OCI-LY1 (cell line): ENCODE measurements around the gene TANC1.

Source experiments
- H2AFZ ChIP-seq: fragments of 200-600 bp; sonication (generic), shearing (Covaris generic); 2 replicates; pipeline ENCODE4 v1.6.0; 2014; ENCODE audit warnings: antibody characterized with exemption, mild to moderate bottlenecking, low read length
- H3F3A ChIP-seq: fragments of 200-600 bp; sonication (generic), shearing (Covaris generic); 2 replicates; pipeline ENCODE4 v1.6.0; 2014; ENCODE audit warnings: mild to moderate bottlenecking, antibody characterized with exemption, low read length, moderate library complexity; ENCODE audit not compliant: insufficient read depth
- H3K27ac ChIP-seq: fragments of 200-600 bp; sonication (generic); 2 replicates; pipeline ENCODE4 v1.5.1; 2014; ENCODE audit warnings: low read length, mixed run types, mild to moderate bottlenecking, low read depth; ENCODE audit not compliant: poor library complexity, severe bottlenecking
- H3K27me3 ChIP-seq: fragments of 200-600 bp; sonication (generic); 2 replicates; pipeline ENCODE4 v1.6.0; 2014; ENCODE audit warnings: antibody characterized with exemption, mild to moderate bottlenecking, low read length, moderate library complexity; ENCODE audit not compliant: insufficient read depth
- H3K36me3 ChIP-seq: fragments of 200-600 bp; sonication (generic); 2 replicates; pipeline ENCODE4 v1.6.1; 2014; ENCODE audit warnings: mild to moderate bottlenecking, antibody characterized with exemption, low read length, moderate library complexity, mixed read lengths; ENCODE audit not compliant: insufficient read depth
- H3K4me1 ChIP-seq: fragments of 200-600 bp; sonication (generic); 2 replicates; pipeline ENCODE4 v1.5.1; 2014; ENCODE audit warnings: mild to moderate bottlenecking, low read length, moderate library complexity; ENCODE audit not compliant: insufficient read depth, severe bottlenecking
- H3K4me2 ChIP-seq: fragments of 200-600 bp; sonication (generic), shearing (Covaris generic); 2 replicates; pipeline ENCODE4 v1.6.1; 2014; ENCODE audit warnings: low read length
- H3K4me3 ChIP-seq: fragments of 200-600 bp; sonication (generic); 2 replicates; pipeline ENCODE4 v1.5.1; 2014; ENCODE audit warnings: low read length, low read depth, mild to moderate bottlenecking, mixed read lengths; ENCODE audit not compliant: poor library complexity, severe bottlenecking
- H3K79me2 ChIP-seq: fragments of 200-600 bp; shearing (Covaris generic); 2 replicates; pipeline ENCODE4 v1.6.1; 2016; ENCODE audit warnings: mixed run types, low read length, mixed read lengths; ENCODE audit not compliant: insufficient read depth
- H3K9ac ChIP-seq: fragments of 200-600 bp; sonication (generic), shearing (Covaris generic); 2 replicates; pipeline ENCODE4 v1.6.1; 2014; ENCODE audit warnings: mild to moderate bottlenecking, low read length, mixed read lengths
- H3K9me2 ChIP-seq: fragments of 200-600 bp; sonication (generic), shearing (Covaris generic); 2 replicates; pipeline ENCODE4 v1.6.1; 2014; ENCODE audit warnings: low read depth, mild to moderate bottlenecking, low read length, mixed read lengths
- H3K9me3 ChIP-seq: fragments of 200-600 bp; shearing (Covaris generic); 2 replicates; pipeline ENCODE4 v1.6.1; 2014; ENCODE audit warnings: low read length, mixed read lengths
- H4K20me1 ChIP-seq: fragments of 200-600 bp; sonication (generic), shearing (Covaris generic); 2 replicates; pipeline ENCODE4 v1.6.0; 2016; ENCODE audit warnings: mild to moderate bottlenecking, low read length; ENCODE audit not compliant: insufficient read depth
- CTCF ChIP-seq: fragments of 200-600 bp; sonication (generic), shearing (Covaris generic); IDR thresholded peaks from 2 replicates; pipeline ENCODE4 v1.5.1; 2017; ENCODE audit warnings: mild to moderate bottlenecking, antibody characterized with exemption, low read length, moderate library complexity, mixed read lengths
- EZH2 ChIP-seq: fragments of 200-600 bp; sonication (generic), shearing (Covaris generic); IDR thresholded peaks from 2 replicates; pipeline ENCODE4 v1.8.0; 2017; ENCODE audit warnings: borderline replicate concordance, mixed run types, mild to moderate bottlenecking, antibody characterized with exemption, low read length, moderate library complexity, mixed read lengths

TANC1 gene

DNA sequence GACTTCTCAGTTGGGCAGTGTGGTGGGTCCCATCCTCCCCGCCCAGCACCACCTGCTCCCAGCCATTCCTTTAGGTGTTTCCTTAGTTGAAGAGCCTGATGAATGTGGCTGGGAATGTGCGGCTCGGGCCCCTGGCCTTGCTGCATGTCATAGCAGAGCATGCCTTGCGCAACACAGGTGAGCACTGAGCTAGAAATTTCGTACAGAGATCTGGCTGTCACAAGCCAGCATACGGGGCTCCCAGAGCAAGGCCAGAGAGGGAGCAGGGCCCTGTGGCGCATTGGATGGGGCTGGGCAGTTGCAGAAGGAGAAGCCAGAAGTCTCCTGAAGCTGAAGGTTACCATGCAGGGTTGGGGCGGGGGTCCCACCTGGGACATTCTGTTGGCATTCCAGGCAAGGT lies 188.4 kb downstream of the TANC1 start:
- Histone ChIP-seq H3K36me3 (no peaks in the 10 kb centered on the region), H3K4me2 (no peak overlapping the region), H3K27ac (no peak overlapping the region), H2AFZ (no peak overlapping the region), H3K4me1 (no peaks in the 10 kb centered on the region), H3K9me2 (no peaks in the 10 kb centered on the region), H3K9me3 (no peaks in the 10 kb centered on the region), H3K27me3 (no peaks in the 10 kb centered on the region), H3K79me2 (no peaks in the 10 kb centered on the region), H3F3A (no peaks in the 10 kb centered on the region), H4K20me1 (no peaks in the 10 kb centered on the region), H3K9ac (no peak overlapping the region), H3K4me3 (no peak overlapping the region)
- TF ChIP-seq CTCF: no peak
- no peak for TF ChIP-seq EZH2

GRCh38 chr2:159157361-159158209 lies 189.1 kb downstream of the TANC1 start:
- Histone ChIP-seq H3K27ac (no peak overlapping the region), H3K4me2 (no peak overlapping the region)
- TF ChIP-seq CTCF (no peak), EZH2 (no peak)

GRCh38 chr2:159160412-159160811 lies 192.0 kb downstream of the TANC1 start:
- Histone ChIP-seq H3K79me2 (no peaks in the 10 kb centered on the region), H3K27ac (no peak overlapping the region), H3K27me3 (no peaks in the 10 kb centered on the region), H3K4me1 (no peaks in the 10 kb centered on the region), H2AFZ (no peak overlapping the region), H3K36me3 (no peaks in the 10 kb centered on the region), H3K9me3 (no peaks in the 10 kb centered on the region), H3K4me3 (no peak overlapping the region), H3K9ac (no peak overlapping the region), H4K20me1 (no peaks in the 10 kb centered on the region), H3F3A (no peaks in the 10 kb centered on the region), H3K4me2 (no peak overlapping the region), H3K9me2 (no peaks in the 10 kb centered on the region)
- TF ChIP-seq EZH2 (no peak), CTCF (no peak)

More at GRCh38 chr2:159157361-159158209, 189.1 kb downstream of the TANC1 start:
- Histone ChIP-seq H3K79me2 (no peaks in the 10 kb centered on the region), H3K9me3 (no peaks in the 10 kb centered on the region), H2AFZ (no peak overlapping the region), H3K36me3 (no peaks in the 10 kb centered on the region), H3F3A (no peaks in the 10 kb centered on the region), H3K9ac (no peak overlapping the region), H3K27me3 (no peaks in the 10 kb centered on the region), H4K20me1 (no peaks in the 10 kb centered on the region), H3K9me2 (no peaks in the 10 kb centered on the region), H3K4me1 (no peaks in the 10 kb centered on the region), H3K4me3 (no peak overlapping the region)
